MCF 10A (cell line): ENCODE data around the gene RLN3. TPM values are rescaled to one million over a fixed set of nuclear protein-coding genes. Genes with fewer than 3 reads are reported as not detected.
"Not testable (repeated sequence)": the region's sequence is repeated elsewhere in the genome, so short reads cannot be mapped to it uniquely, and the experiment has no call there.

Source experiments
- BruUV-seq: library from RNA; stranded (reverse); fragments of 400-500 nt; replicated peaks from 2 replicates; lab custom pipeline; 2021; lab: Mats Ljungman, UMichigan
- CTCF ChIA-PET: fragments of 300-600 bp; sonication (Branson Sonifier 250); formaldehyde crosslinking; extraction: SDS; loops from one replicate; lab custom pipeline; 2021; ENCODE audit warnings: antibody characterized with exemption, inconsistent platforms; lab: Yijun Ruan, JAX
- POLR2A ChIA-PET: fragments of 300-600, 350-650 bp; sonication (Branson Sonifier 250); formaldehyde crosslinking; extraction: SDS; loops from one replicate; lab custom pipeline; 2020; ENCODE audit warnings: antibody characterized with exemption, inconsistent platforms; lab: Yijun Ruan, JAX
- DNase-seq: peaks from one replicate; pipeline ENCODE4 v3.0.0-alpha.2; 2018; ENCODE audit not compliant: unreplicated experiment
- H3K27ac Mint-ChIP-seq: one replicate; pipeline ENCODE4 v1.8.0; 2022; ENCODE audit warnings: mild to moderate bottlenecking, low read depth, mixed read lengths; ENCODE audit not compliant: unreplicated experiment
- H3K27me3 Mint-ChIP-seq: one replicate; pipeline ENCODE4 v1.8.0; 2022; ENCODE audit warnings: mixed read lengths; ENCODE audit not compliant: insufficient read depth, unreplicated experiment
- H3K36me3 Mint-ChIP-seq: one replicate; pipeline ENCODE4 v1.8.0; 2022; ENCODE audit warnings: mild to moderate bottlenecking, moderate library complexity, mixed read lengths; ENCODE audit not compliant: insufficient read depth, unreplicated experiment
- H3K4me1 Mint-ChIP-seq: one replicate; pipeline ENCODE4 v1.8.0; 2022; ENCODE audit warnings: mixed read lengths; ENCODE audit not compliant: insufficient read depth, unreplicated experiment
- H3K4me3 Mint-ChIP-seq: one replicate; pipeline ENCODE4 v1.8.0; 2022; ENCODE audit warnings: mild to moderate bottlenecking, moderate library complexity, mixed read lengths; ENCODE audit not compliant: unreplicated experiment
- H3K9me3 Mint-ChIP-seq: one replicate; pipeline ENCODE4 v1.8.0; 2022; ENCODE audit warnings: mixed read lengths; ENCODE audit not compliant: unreplicated experiment
- CTCF ChIP-seq: fragments of 200-600 bp; IDR thresholded peaks from one replicate; pipeline ENCODE4 v1.8.0; 2022; ENCODE audit warnings: antibody characterized with exemption, mild to moderate bottlenecking; ENCODE audit not compliant: unreplicated experiment
- intact Hi-C: fragments of 100-400 bp; cut with micrococcal nuclease; formaldehyde crosslinking; loops from 2 replicates; pipeline ENCODE4 v1.14.1; 2022
- total RNA-seq: library from RNA; stranded (reverse); gene quantifications from 2 replicates; pipeline ENCODE4 v1.2.3, GENCODE V29; 2022

The RLN3 gene
- total RNA-seq, 1 experiment from 2014 or later: not detected

DNA sequence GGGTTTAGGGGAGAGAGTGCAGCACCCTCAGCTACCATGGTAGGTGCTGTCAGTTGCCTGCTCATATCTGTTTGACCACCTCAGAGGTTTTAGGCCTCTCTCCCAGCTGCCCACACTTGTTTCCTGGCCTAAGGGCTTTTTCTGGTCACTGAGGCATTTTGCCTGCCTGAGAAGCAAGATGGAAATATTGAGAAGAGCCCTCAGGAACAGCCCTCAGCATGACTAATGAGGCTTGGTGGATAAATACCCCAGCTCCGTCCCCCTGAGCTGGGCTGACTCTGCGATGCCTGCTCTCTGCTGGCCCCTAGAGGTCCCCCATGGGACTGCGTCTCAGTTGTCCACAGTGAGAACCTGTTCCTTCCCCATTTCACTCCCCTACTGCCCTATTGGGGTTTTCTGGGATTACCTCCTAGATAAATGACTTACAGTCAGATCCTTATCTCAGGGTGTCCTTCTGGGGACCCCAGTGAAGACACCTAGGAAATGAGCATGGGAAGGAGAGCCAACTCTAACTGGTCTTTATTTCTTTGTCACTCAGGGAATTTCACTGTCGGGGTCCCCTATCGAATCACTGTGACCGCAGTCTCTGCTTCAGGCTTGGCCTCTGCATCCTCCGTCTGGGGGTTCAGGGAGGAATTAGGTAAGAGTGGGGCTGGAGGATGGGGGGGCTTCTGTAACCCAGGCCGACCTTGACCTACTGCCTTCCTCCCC lies 20.6 kb downstream of the RLN3 start:
- intact Hi-C loops: no loop called here
- peak; percentile 39 for DNase-seq
- POLR2A ChIA-PET: interaction anchor here (0.6 to 1.1 kb wide), 2 partner anchors 104 to 172 kb away, joined by 3 to 5 read pairs; no protein-coding TSS in a partner anchor

DNA sequence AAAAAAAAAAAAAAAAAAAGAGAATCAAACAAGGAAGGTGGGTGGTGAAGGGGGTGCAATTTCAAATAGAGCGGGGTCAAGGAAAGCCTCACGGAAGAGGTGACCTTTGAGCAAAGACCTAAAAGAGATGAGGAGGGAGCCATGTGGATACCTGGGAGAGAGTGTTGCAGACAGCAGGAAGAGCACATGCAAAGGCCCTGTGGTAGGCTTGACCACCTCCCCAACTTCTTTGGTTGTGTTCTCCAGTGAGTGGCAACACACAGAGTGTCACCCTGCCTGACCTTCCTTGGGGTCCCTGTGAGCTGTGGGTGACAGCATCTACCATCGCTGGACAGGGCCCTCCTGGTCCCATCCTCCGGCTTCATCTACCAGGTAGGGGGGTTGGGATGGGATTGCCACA lies 22.6 kb downstream of the RLN3 start:
- Mint-ChIP-seq H3K9me3 (no peaks in the 10 kb centered on the region), H3K4me3 (no peak overlapping the region), H3K27me3 (no peaks in the 10 kb centered on the region), H3K4me1 (no peaks in the 10 kb centered on the region), H3K27ac (no peak overlapping the region), H3K36me3 (peaks cover 5% of the 10 kb centered on the region)
- POLR2A ChIA-PET: no interaction called here
- CTCF ChIA-PET: interaction anchor here (0.8 kb wide), 1 partner anchor 427 kb away, joined by 3 read pairs; no protein-coding TSS in a partner anchor
- TF ChIP-seq CTCF: no peak
- intact Hi-C loops: no loop called here
- DNase-seq: no peak
- no TSS peak for BruUV-seq

More for the DNA sequence above, 20.6 kb downstream of the RLN3 start:
- no peaks in the 10 kb centered on the region for H3K9me3 Mint-ChIP-seq
- BruUV-seq: no TSS peak
- H3K36me3 Mint-ChIP-seq: peaks cover 5% of the 10 kb centered on the region
- H3K4me1 Mint-ChIP-seq: no peaks in the 10 kb centered on the region
- TF ChIP-seq CTCF: peak; percentile 78
- H3K27ac Mint-ChIP-seq: no peak overlapping the region
- H3K4me3 Mint-ChIP-seq: no peak overlapping the region
- H3K27me3 Mint-ChIP-seq: no peaks in the 10 kb centered on the region
- CTCF ChIA-PET: interaction anchor here (0.6 to 2.0 kb wide), 9 partner anchors 9 to 175 kb away, joined by 3 to 12 read pairs (median 3); partner anchors contain the start of gene IL27RA

- H3K9me3 Mint-ChIP-seq, H3K27me3 Mint-ChIP-seq, intact Hi-C loops, H3K36me3 Mint-ChIP-seq, H3K4me3 Mint-ChIP-seq, BruUV-seq, H3K4me1 Mint-ChIP-seq, H3K27ac Mint-ChIP-seq, POLR2A ChIA-PET, DNase-seq: not testable (repeated sequence)
- CTCF ChIA-PET: interaction anchor here (0.8 to 1.0 kb wide), 2 partner anchors 9 to 426 kb away, joined by 3 read pairs; no protein-coding TSS in a partner anchor
Observed at GRCh38 chr19:14050961-14051360, 23.0 kb downstream of the RLN3 start.

DNA sequence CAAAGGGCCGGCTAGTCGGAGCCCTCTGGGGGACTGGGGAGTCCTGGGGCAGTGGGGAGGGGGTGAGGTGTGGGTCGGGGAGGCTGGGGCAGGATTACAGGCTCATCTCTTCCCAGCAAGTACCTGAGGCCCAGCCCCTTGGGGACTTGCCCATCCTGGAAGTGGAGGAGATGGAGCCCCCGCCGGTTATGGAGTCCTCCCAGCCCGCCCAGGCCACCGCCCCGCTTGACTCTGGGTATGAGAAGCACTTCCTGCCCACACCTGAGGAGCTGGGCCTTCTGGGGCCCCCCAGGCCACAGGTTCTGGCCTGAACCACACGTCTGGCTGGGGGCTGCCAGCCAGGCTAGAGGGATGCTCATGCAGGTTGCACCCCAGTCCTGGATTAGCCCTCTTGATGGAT lies 24.0 kb downstream of the RLN3 start:
- H3K4me1 Mint-ChIP-seq: no peaks in the 10 kb centered on the region
- BruUV-seq: no TSS peak

More for the DNA sequence above, 24.0 kb downstream of the RLN3 start:
- H3K4me3 Mint-ChIP-seq: no peak overlapping the region
- DNase-seq: no peak
- ChIA-PET CTCF (interaction anchor here (0.5 to 1.0 kb wide), 3 partner anchors 9 to 47 kb away, joined by 3 read pairs; no protein-coding TSS in a partner anchor), POLR2A (no interaction called here)
- no peaks in the 10 kb centered on the region for H3K27me3 Mint-ChIP-seq
- H3K9me3 Mint-ChIP-seq: no peaks in the 10 kb centered on the region
- no peak overlapping the region for H3K27ac Mint-ChIP-seq
- intact Hi-C loops: no loop called here
- TF ChIP-seq CTCF: no peak
- peaks cover 5% of the 10 kb centered on the region for H3K36me3 Mint-ChIP-seq
